Lower leg skin (tissue), 3 donors: ENCODE data around the gene SYT1.

Experiments used
- CTCF ChIP-seq, 3 donors: fragments of 450-650 bp; IDR thresholded peaks; one replicate each; pipeline ENCODE4 v1.5.1; 2016; ENCODE audit warnings: antibody characterized with exemption in 3 of 3, mild to moderate bottlenecking in 3 of 3, moderate library complexity in 2 of 3
- POLR2A ChIP-seq, 2 donors: fragments of 450-650 bp; IDR thresholded peaks; one replicate each; pipeline ENCODE4 v1.6.1; 2016 to 2017; ENCODE audit warnings: antibody characterized with exemption in 2 of 2, mild to moderate bottlenecking in 1 of 2, moderate library complexity in 1 of 2

DNA sequence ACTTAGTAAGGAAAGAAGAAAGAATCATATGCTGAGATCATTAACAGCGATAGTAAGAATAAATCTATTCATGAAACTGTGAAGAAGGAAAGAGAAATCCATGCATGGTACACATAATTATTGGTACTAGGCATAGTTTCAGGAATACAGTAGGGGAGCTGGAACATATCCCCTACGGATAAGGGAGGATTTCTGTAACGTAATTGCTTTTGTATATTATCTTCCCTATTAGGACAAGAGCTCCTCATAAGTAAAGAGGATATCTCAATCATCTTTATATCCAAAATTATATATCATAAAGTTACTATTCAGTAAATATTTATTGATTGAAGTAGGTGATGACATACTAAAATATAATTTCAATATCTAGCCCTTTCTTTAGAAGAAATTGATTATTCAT, 22.9 kb downstream of the SYT1 start:
- TF ChIP-seq POLR2A (IDR thresholded peaks at IDR 0.05) (no peak), CTCF (IDR thresholded peaks at IDR 0.05) (no peak)
